ENCODE data around the gene MAGEA1. TPM values are rescaled to one million over a fixed set of nuclear protein-coding genes. Genes with fewer than 3 reads are reported as not detected.

MAGEA1 gene
- total and polyA plus RNA-seq, 2 donors (not counting 1 experiment from before 2014, with no cell fraction given): not detected

- H3K36me3 ChIP-seq (ENCODE audit: control insufficient read depth, insufficient read depth, low read length): no peaks in the 10 kb centered on the region
- H3K4me1 ChIP-seq (ENCODE audit: control insufficient read depth, extremely low read depth, insufficient read depth, low read length): no peaks in the 10 kb centered on the region
- no peaks in the 10 kb centered on the region for H4K20me1 ChIP-seq (ENCODE audit: control insufficient read depth, extremely low read depth, insufficient read depth, low read length)
- DNase-seq (ENCODE audit: low read depth in 2 of 2): no peak
- H3K27me3 ChIP-seq (ENCODE audit: control insufficient read depth, insufficient read depth, low read length): no peaks in the 10 kb centered on the region
- no peak overlapping the region for H2AFZ ChIP-seq (ENCODE audit: low read length)
- H3K4me2 ChIP-seq (ENCODE audit: extremely low read depth, insufficient read depth, low read length): no peak overlapping the region
- H3K79me2 ChIP-seq (ENCODE audit: control insufficient read depth, insufficient read depth, low read length): no peaks in the 10 kb centered on the region
- no peak overlapping the region for H3K9ac ChIP-seq (ENCODE audit: insufficient read depth, low read length)
- no peaks in the 10 kb centered on the region for H3K9me3 ChIP-seq (ENCODE audit: control insufficient read depth, insufficient read depth, low read depth, low read length)
- H3K27ac ChIP-seq (ENCODE audit: insufficient read depth, low read length): no peak overlapping the region
- no peak for TF ChIP-seq EZH2 (IDR thresholded peaks at IDR 0.05; ENCODE audit: low read length, missing control alignments)
- TF ChIP-seq CTCF (conservative IDR thresholded peaks at IDR 0.05 in 1 of 2, IDR thresholded peaks at IDR 0.05 in 1 of 2; ENCODE audit: low read depth in 1 of 2, low read length in 2 of 2): no peak
- H3K4me3 ChIP-seq (replicated peaks in 1 of 4; ENCODE audit: control extremely low read depth in 1 of 4, insufficient read depth in 1 of 4, low read depth in 3 of 4, low read length in 4 of 4): no peak overlapping the region
Measured at GRCh38 chrX:153214934-153215333, 35.9 kb downstream of the MAGEA1 start.

DNA sequence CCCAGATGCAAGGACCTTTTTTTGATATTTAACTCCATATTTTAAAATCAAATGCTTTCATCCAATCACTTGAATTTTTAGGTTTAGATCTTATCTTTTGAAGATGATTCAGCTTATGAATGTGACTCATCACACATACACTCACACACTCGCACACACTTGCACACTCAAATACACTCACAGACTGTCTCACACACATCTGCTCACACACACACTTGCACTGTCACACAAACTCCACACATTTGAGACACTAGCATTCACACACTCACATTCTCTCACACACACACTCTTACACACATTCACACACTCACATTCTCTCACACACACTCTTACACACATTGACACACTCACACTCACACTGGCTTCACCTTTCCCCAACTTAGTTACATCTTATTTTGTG lies 37.8 kb downstream of the MAGEA1 start:
- TF ChIP-seq EZH2 (IDR thresholded peaks at IDR 0.05; ENCODE audit: low read length, missing control alignments): no peak
- no peak for TF ChIP-seq CTCF (conservative IDR thresholded peaks at IDR 0.05 in 1 of 2, IDR thresholded peaks at IDR 0.05 in 1 of 2; ENCODE audit: low read depth in 1 of 2, low read length in 2 of 2)
- Histone ChIP-seq H3K79me2 (ENCODE audit: control insufficient read depth, insufficient read depth, low read length) (no peaks in the 10 kb centered on the region), H3K36me3 (ENCODE audit: control insufficient read depth, insufficient read depth, low read length) (no peaks in the 10 kb centered on the region), H4K20me1 (ENCODE audit: control insufficient read depth, extremely low read depth, insufficient read depth, low read length) (no peaks in the 10 kb centered on the region), H3K4me1 (ENCODE audit: control insufficient read depth, extremely low read depth, insufficient read depth, low read length) (no peaks in the 10 kb centered on the region), H3K4me3 (replicated peaks in 1 of 4; ENCODE audit: control extremely low read depth in 1 of 4, insufficient read depth in 1 of 4, low read depth in 3 of 4, low read length in 4 of 4) (no peak overlapping the region), H3K27ac (ENCODE audit: insufficient read depth, low read length) (no peak overlapping the region), H2AFZ (ENCODE audit: low read length) (no peak overlapping the region), H3K27me3 (ENCODE audit: control insufficient read depth, insufficient read depth, low read length) (no peaks in the 10 kb centered on the region), H3K9me3 (ENCODE audit: control insufficient read depth, insufficient read depth, low read depth, low read length) (no peaks in the 10 kb centered on the region), H3K4me2 (ENCODE audit: extremely low read depth, insufficient read depth, low read length) (no peak overlapping the region), H3K9ac (ENCODE audit: insufficient read depth, low read length) (no peak overlapping the region)
- DNase-seq (ENCODE audit: low read depth in 2 of 2): no peak

GRCh38 chrX:153225438-153226098 lies 46.5 kb downstream of the MAGEA1 start:
- TF ChIP-seq CTCF (conservative IDR thresholded peaks at IDR 0.05 in 1 of 2, IDR thresholded peaks at IDR 0.05 in 1 of 2; ENCODE audit: low read depth in 1 of 2, low read length in 2 of 2) (no peak), EZH2 (IDR thresholded peaks at IDR 0.05; ENCODE audit: low read length, missing control alignments) (no peak)
- Histone ChIP-seq H3K79me2 (ENCODE audit: control insufficient read depth, insufficient read depth, low read length) (no peaks in the 10 kb centered on the region), H3K9me3 (ENCODE audit: control insufficient read depth, insufficient read depth, low read depth, low read length) (no peaks in the 10 kb centered on the region), H3K36me3 (ENCODE audit: control insufficient read depth, insufficient read depth, low read length) (no peaks in the 10 kb centered on the region), H3K4me1 (ENCODE audit: control insufficient read depth, extremely low read depth, insufficient read depth, low read length) (no peaks in the 10 kb centered on the region), H4K20me1 (ENCODE audit: control insufficient read depth, extremely low read depth, insufficient read depth, low read length) (no peaks in the 10 kb centered on the region), H3K27me3 (ENCODE audit: control insufficient read depth, insufficient read depth, low read length) (no peaks in the 10 kb centered on the region), H3K9ac (ENCODE audit: insufficient read depth, low read length) (no peak overlapping the region), H3K4me3 (replicated peaks in 1 of 4; ENCODE audit: control extremely low read depth in 1 of 4, insufficient read depth in 1 of 4, low read depth in 3 of 4, low read length in 4 of 4) (no peak overlapping the region), H3K27ac (ENCODE audit: insufficient read depth, low read length) (no peak overlapping the region), H2AFZ (ENCODE audit: low read length) (no peak overlapping the region), H3K4me2 (ENCODE audit: extremely low read depth, insufficient read depth, low read length) (no peak overlapping the region)
- DNase-seq (ENCODE audit: low read depth in 2 of 2): no peak

Measured in fibroblast of lung (primary cell).